DOHH2 (cell line): ENCODE data around the gene TUT1.

Experiments
- CTCF ChIP-seq: fragments of 200-600 bp; sonication (generic); IDR thresholded peaks from one replicate; pipeline ENCODE4 v1.5.1; 2014; ENCODE audit warnings: antibody characterized with exemption, mild to moderate bottlenecking, low read depth, low read length; ENCODE audit not compliant: poor library complexity, severe bottlenecking
- EZH2phosphoT487 ChIP-seq: fragments of 200-600 bp; sonication (generic); IDR thresholded peaks from 2 replicates; pipeline ENCODE4 v1.6.1; 2017; ENCODE audit warnings: borderline replicate concordance, mild to moderate bottlenecking, antibody characterized with exemption, low read length, moderate library complexity, mixed read lengths

GRCh38 chr11:62601372-62602140, 10.2 kb upstream of the TUT1 start, which contains the start of gene MTA2:
- TF ChIP-seq CTCF (no peak), EZH2phosphoT487 (no peak)
